Calu3 (cell line): Measurements from ENCODE around the gene CYFIP1. TPM values are rescaled to one million over a fixed set of nuclear protein-coding genes. Genes with fewer than 3 reads are reported as not detected.

Experiments used
- BruUV-seq: library from RNA; stranded (reverse); fragments of 400-500 nt; replicated peaks from 2 replicates; lab custom pipeline; 2021; lab: Mats Ljungman, UMichigan
- CTCF ChIA-PET: fragments of 300-600 bp; sonication (Branson Sonifier 250); formaldehyde crosslinking; loops from one replicate; lab custom pipeline; 2022; ENCODE audit warnings: antibody characterized with exemption; lab: Charles Lee
- DNase-seq: peaks from one replicate; pipeline ENCODE4 v3.0.0; 2022
- H3K27ac Mint-ChIP-seq: one replicate; pipeline ENCODE4 v1.8.0; 2022; ENCODE audit warnings: mixed read lengths; ENCODE audit not compliant: unreplicated experiment
- H3K27me3 Mint-ChIP-seq: one replicate; pipeline ENCODE4 v1.8.0; 2022; ENCODE audit warnings: mixed read lengths; ENCODE audit not compliant: unreplicated experiment
- H3K36me3 Mint-ChIP-seq: one replicate; pipeline ENCODE4 v1.8.0; 2022; ENCODE audit warnings: mild to moderate bottlenecking, moderate library complexity, mixed read lengths; ENCODE audit not compliant: insufficient read depth, unreplicated experiment
- H3K4me1 Mint-ChIP-seq: one replicate; pipeline ENCODE4 v1.8.0; 2022; ENCODE audit warnings: mild to moderate bottlenecking, low read depth, mixed read lengths; ENCODE audit not compliant: unreplicated experiment
- H3K4me3 Mint-ChIP-seq: one replicate; pipeline ENCODE4 v1.8.0; 2022; ENCODE audit warnings: mild to moderate bottlenecking, low read depth, moderate library complexity, mixed read lengths; ENCODE audit not compliant: unreplicated experiment
- H3K9me3 Mint-ChIP-seq: one replicate; pipeline ENCODE4 v1.8.0; 2022; ENCODE audit warnings: low read depth, mixed read lengths; ENCODE audit not compliant: unreplicated experiment
- intact Hi-C: fragments of 100-400 bp; cut with micrococcal nuclease; formaldehyde crosslinking; loops from one replicate; pipeline ENCODE4 v1.10.0; 2022; ENCODE audit not compliant: unreplicated experiment
- total RNA-seq: library from RNA; stranded (reverse); gene quantifications from 2 replicates; pipeline ENCODE4 v1.2.3, GENCODE V29; 2022
- TF ChIP-seq, protein P1 (sequence below): fragments of 200-600 bp; IDR thresholded peaks from one replicate; pipeline ENCODE4 v1.8.0; 2022; ENCODE audit warnings: antibody characterized with exemption; ENCODE audit not compliant: unreplicated experiment

Gene CYFIP1
- total RNA-seq, 1 experiment from 2014 or later = 60.1 TPM

DNA sequence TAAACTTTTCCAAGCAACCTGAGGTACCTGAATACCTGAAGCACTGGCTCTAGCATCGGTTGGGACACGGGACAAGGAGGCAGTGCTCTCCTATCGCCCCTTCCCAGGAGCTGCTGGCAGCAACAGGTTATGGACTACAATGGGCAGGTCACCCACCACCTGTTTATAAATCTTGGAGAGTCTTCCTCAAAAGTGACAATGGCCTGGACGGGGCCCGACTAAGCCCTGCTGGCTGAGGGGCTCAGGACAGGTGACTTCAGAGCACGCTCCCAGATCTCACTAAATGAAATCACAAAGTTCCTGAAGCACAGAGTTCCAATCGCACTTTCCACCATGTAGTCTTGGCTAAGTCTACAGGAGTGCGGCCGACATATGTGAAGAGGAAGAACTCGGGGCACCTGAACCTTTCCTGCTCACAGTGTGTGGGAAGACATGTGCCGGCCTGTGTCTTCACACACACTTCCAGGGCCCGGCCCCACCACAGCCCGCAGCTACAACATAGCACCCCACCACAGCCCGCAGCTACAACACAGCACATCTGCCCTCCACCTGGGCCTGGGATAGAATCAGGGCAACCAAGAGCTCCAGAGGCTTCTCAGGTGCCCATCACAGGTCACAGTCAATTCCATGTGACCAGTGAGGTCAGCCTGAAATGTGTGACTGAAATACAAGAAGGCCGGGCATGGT lies 12.9 kb downstream of the CYFIP1 start:
- Mint-ChIP-seq H3K27me3 (no peaks in the 10 kb centered on the region), H3K4me1 (no peaks in the 10 kb centered on the region), H3K36me3 (no peaks in the 10 kb centered on the region), H3K4me3 (no peak overlapping the region), H3K9me3 (no peaks in the 10 kb centered on the region), H3K27ac (no peak overlapping the region)
- TF ChIP-seq, protein P1, sequence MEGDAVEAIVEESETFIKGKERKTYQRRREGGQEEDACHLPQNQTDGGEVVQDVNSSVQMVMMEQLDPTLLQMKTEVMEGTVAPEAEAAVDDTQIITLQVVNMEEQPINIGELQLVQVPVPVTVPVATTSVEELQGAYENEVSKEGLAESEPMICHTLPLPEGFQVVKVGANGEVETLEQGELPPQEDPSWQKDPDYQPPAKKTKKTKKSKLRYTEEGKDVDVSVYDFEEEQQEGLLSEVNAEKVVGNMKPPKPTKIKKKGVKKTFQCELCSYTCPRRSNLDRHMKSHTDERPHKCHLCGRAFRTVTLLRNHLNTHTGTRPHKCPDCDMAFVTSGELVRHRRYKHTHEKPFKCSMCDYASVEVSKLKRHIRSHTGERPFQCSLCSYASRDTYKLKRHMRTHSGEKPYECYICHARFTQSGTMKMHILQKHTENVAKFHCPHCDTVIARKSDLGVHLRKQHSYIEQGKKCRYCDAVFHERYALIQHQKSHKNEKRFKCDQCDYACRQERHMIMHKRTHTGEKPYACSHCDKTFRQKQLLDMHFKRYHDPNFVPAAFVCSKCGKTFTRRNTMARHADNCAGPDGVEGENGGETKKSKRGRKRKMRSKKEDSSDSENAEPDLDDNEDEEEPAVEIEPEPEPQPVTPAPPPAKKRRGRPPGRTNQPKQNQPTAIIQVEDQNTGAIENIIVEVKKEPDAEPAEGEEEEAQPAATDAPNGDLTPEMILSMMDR = no peak
- intact Hi-C loops = no loop called here
- CTCF ChIA-PET = no interaction called here
- DNase-seq = no peak
- BruUV-seq = no TSS peak

DNA sequence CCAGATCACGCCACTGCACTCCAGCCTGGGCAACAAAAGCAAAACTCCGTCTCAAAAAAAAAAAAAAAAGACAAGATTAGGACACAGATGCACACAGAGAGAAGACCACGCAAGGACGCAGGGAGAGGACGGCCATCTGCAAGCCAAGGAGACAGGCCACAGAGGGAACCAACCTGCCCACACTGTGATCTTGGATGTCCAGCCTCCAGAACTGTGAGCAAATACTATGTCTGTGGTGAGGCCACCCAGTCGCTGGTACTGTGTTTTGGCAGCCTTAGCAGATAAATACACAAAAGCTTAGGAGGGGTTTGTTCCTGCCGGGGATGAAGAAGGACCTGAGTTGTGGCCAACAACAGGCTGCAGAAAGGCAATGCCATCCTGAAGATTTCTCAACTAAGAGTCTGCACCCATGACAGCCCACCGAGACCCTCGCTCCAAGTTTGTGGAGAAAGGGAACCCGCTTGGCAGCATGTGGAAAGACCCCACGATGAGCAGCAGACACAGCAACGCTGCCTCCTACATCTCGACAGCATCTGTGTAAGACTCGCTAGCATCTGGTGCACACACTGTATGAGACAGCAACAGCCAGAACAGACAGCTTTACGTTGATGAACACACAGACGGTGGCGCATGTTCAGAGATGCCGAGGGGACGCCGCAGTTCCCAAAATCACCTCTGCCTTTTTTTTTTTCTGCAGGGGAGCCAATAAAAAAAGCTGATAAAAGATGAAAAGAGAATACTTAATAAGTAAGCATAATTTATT lies 13.7 kb downstream of the CYFIP1 start:
- Mint-ChIP-seq H3K4me3 (no peak overlapping the region), H3K36me3 (no peaks in the 10 kb centered on the region), H3K4me1 (no peaks in the 10 kb centered on the region), H3K27me3 (no peaks in the 10 kb centered on the region), H3K27ac (no peak overlapping the region), H3K9me3 (no peaks in the 10 kb centered on the region)
- no TSS peak for BruUV-seq
- TF ChIP-seq, protein P1 = no peak
- DNase-seq = no peak
- CTCF ChIA-PET = no interaction called here
- intact Hi-C loops = no loop called here

DNA sequence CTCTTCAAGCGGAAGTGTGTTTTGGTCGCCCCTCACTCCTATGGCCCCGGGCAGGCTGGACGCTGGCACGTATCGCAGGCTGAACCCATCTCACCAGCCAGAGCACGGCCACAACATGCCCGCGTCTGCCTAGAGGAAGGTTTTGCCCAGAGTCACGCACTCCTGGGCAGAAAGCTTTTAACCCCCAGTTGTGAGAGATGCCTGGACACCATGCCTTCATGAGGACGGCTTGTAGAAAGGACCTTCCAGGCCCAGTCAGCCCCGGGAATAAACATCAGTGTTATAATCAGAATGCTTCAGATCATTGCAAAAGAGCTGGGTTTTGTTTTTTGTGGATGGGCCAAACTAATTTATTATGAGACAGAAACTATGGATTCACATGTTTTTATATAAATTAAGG lies 16.5 kb downstream of the CYFIP1 start:
- H3K9me3 Mint-ChIP-seq = no peaks in the 10 kb centered on the region
- no TSS peak for BruUV-seq
- CTCF ChIA-PET = no interaction called here
- TF ChIP-seq, protein P1 = no peak
- H3K4me3 Mint-ChIP-seq = no peak overlapping the region
- intact Hi-C loops = no loop called here
- H3K27ac Mint-ChIP-seq = no peak overlapping the region
- DNase-seq = no peak
- H3K36me3 Mint-ChIP-seq = no peaks in the 10 kb centered on the region
- H3K27me3 Mint-ChIP-seq = no peaks in the 10 kb centered on the region
- no peaks in the 10 kb centered on the region for H3K4me1 Mint-ChIP-seq

DNA sequence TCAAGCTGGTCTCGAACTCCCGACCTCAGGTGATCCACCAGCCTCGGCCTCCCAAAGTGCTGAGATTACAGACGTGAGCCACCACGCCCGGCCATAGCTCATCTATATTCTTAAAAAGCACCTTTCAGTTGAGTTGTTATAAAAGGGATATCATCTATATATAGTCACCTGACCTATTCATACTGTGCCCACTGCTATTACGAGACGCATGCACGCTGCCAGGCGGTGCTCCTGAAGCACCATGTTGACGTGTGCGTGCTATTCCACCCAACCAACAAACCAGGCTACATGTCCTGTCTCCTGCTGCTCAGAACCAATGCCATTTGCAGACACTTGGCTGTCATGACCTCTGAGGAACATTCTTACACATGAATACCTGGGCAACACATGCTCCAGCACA lies 17.6 kb downstream of the CYFIP1 start:
- TF ChIP-seq, protein P1 = no peak
- no TSS peak for BruUV-seq
- Mint-ChIP-seq H3K27me3 (no peaks in the 10 kb centered on the region), H3K4me3 (no peak overlapping the region), H3K9me3 (no peaks in the 10 kb centered on the region), H3K27ac (no peak overlapping the region), H3K36me3 (no peaks in the 10 kb centered on the region), H3K4me1 (no peaks in the 10 kb centered on the region)
- intact Hi-C loops = no loop called here
- CTCF ChIA-PET = no interaction called here
- DNase-seq = no peak
